GM10266 (cell line): ENCODE results near the gene CAVIN2.

Experiments used
- DNase-seq: peaks from one replicate; pipeline ENCODE4 v3.0.0; 2012; ENCODE audit errors: extremely low spot score
- CTCF ChIP-seq: IDR thresholded peaks from 2 replicates; pipeline ENCODE4 v1.5.1; 2012; ENCODE audit warnings: mild to moderate bottlenecking, low read depth; ENCODE audit not compliant: control insufficient read depth, insufficient read depth; ENCODE audit errors: missing control alignments

The CAVIN2 gene

GRCh38 chr2:191848771-191849767 is 2.2 kb upstream of the CAVIN2 start:
- TF ChIP-seq CTCF = no peak
- DNase-seq = no peak

GRCh38 chr2:191847764-191848163 is 876 bp upstream of the CAVIN2 start:
- TF ChIP-seq CTCF = no peak
- DNase-seq = no peak

- no peak for DNase-seq
- no peak for TF ChIP-seq CTCF
These were observed 893 bp downstream of the CAVIN2 start for GRCh38 chr2:191845876-191846514.

GRCh38 chr2:191845248-191845715 is 1.6 kb downstream of the CAVIN2 start:
- TF ChIP-seq CTCF = no peak
- DNase-seq = no peak

GRCh38 chr2:191844706-191845105 is 2.2 kb downstream of the CAVIN2 start:
- no peak for DNase-seq
- no peak for TF ChIP-seq CTCF

GRCh38 chr2:191840921-191841320 is 6.0 kb downstream of the CAVIN2 start:
- TF ChIP-seq CTCF = no peak
- no peak for DNase-seq
